ENCODE results near the gene CDH13. TPM values are rescaled to one million over a fixed set of nuclear protein-coding genes. Genes with fewer than 3 reads are reported as not detected.

CDH13 gene
- total and polyA plus RNA-seq, 2 of the 8 experiments (the other 6 are each of a cell fraction or from before 2014, with no cell fraction given): 2.3 to 2.4 TPM

DNA sequence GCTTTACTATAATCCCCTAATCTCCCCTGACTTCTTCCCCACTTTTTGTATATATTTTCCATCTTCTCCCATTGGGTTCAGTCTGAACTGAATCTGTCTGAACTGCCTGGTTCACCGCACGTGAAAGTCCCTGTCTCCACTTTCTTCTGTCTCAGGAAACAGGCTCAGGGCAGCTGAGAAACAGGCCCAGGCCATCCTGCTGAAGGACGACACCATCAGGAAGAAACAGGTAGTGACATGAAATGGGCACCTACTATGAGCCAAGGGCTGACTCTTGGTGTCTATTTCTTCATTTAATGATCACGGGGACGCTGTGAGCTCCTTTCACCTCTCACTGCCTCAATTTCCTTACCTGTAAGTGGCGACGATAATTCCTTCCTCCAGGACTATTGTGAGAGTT is 1090.5 kb downstream of the CDH13 start:
- no peak overlapping the region for H2AK5ac ChIP-seq (ENCODE audit: low read depth, low read length)
- H2BK120ac ChIP-seq (replicated peaks; ENCODE audit: low read depth, low read length): no peak overlapping the region
- H3K79me1 ChIP-seq (ENCODE audit: low read depth, low read length): no peaks in the 10 kb centered on the region
- H3K4ac ChIP-seq (replicated peaks; ENCODE audit: insufficient read length, low read depth, low read length): no peak overlapping the region
- no peak overlapping the region for H2AFZ ChIP-seq (ENCODE audit: low read length)
- no peaks in the 10 kb centered on the region for H3K36me3 ChIP-seq (ENCODE audit: control insufficient read depth in 2 of 4, insufficient read depth in 4 of 4, low read length in 3 of 4)
- 63% methylated on average over 7 of the region's 7 CpGs; no CpG with 5 or more reads in 1 of the 2 experiments for WGBS, 2 experiments (ENCODE audit: extremely low coverage in 1 of 2, insufficient coverage in 1 of 2, insufficient read length in 1 of 2, insufficient replicate concordance in 2 of 2, low coverage in 1 of 2, low lambda C conversion rate in 2 of 2, missing lambda C conversion rate in 1 of 2)
- no peak overlapping the region for H3K14ac ChIP-seq (ENCODE audit: insufficient read length)
- peak; percentile 57 for FAIRE-seq
- H3K23me2 ChIP-seq (ENCODE audit: low read depth, low read length): no peaks in the 10 kb centered on the region
- no peak overlapping the region for H3K4me2 ChIP-seq (ENCODE audit: insufficient read depth in 1 of 2, low read depth in 2 of 2, low read length in 2 of 2)
- H3K9ac ChIP-seq (replicated peaks in 1 of 4; ENCODE audit: extremely low read depth in 1 of 4, low read depth in 3 of 4, low read length in 3 of 4): no peak overlapping the region
- no peaks in the 10 kb centered on the region for H4K20me1 ChIP-seq (replicated peaks in 1 of 2; ENCODE audit: control insufficient read depth in 1 of 2, insufficient read depth in 2 of 2, low read length in 2 of 2)
- no peak overlapping the region for H3K56ac ChIP-seq (replicated peaks; ENCODE audit: insufficient read length, low read depth, low read length)
- no peak overlapping the region for H3K18ac ChIP-seq (ENCODE audit: extremely low read depth, low read length)
- H3K79me2 ChIP-seq (ENCODE audit: control insufficient read depth in 1 of 2, insufficient read depth in 2 of 2, low read length in 2 of 2): no peaks in the 10 kb centered on the region
- H3K27me3 ChIP-seq (replicated peaks in 1 of 4; ENCODE audit: control insufficient read depth in 3 of 4, extremely low read depth in 1 of 4, insufficient read depth in 3 of 4, low read length in 3 of 4): no peaks in the 10 kb centered on the region
- H3K27ac ChIP-seq (ENCODE audit: low read depth, low read length): no peak overlapping the region
- no peak overlapping the region for H4K91ac ChIP-seq (replicated peaks; ENCODE audit: insufficient read length, low read length)
- no peak overlapping the region for H4K8ac ChIP-seq (ENCODE audit: extremely low read depth, insufficient read depth, low read length)
- H2BK12ac ChIP-seq (ENCODE audit: low read depth, low read length): no peak overlapping the region
- no peak overlapping the region for H2BK20ac ChIP-seq (ENCODE audit: low read length)
- 0 out of 7 replicates have a peak, but pooled peaks cover 0 to 2% (median 0%) of the 10 kb centered on the region in 4 experiments for H3K4me1 ChIP-seq (replicated peaks in 1 of 4; ENCODE audit: control insufficient read depth in 3 of 4, insufficient read depth in 4 of 4, low read length in 3 of 4)
- no peak overlapping the region for H2BK5ac ChIP-seq (ENCODE audit: low read depth, low read length)
- POLR2A ChIA-PET (ENCODE audit: partially characterized antibody): interaction anchor here (0.6 kb wide), 1 partner anchor 1656 kb away, joined by 3 read pairs; no protein-coding TSS in a partner anchor
- no peak overlapping the region for H4K5ac ChIP-seq (ENCODE audit: insufficient read length, low read depth, low read length)
- CTCF ChIA-PET (ENCODE audit: partially characterized antibody): interaction anchor here (0.6 to 1.5 kb wide), 15 partner anchors 10 to 432 kb away, joined by 3 to 7 read pairs (median 3); no protein-coding TSS in a partner anchor
- H2BK15ac ChIP-seq (ENCODE audit: low read length): no peak overlapping the region
- H3K9me3 ChIP-seq (ENCODE audit: insufficient read depth in 2 of 2, low read depth in 1 of 2, low read length in 1 of 2): no peaks in the 10 kb centered on the region
- TF ChIP-seq JUND (IDR thresholded peaks at IDR 0.05; ENCODE audit: low read length): no peak
- no peak for TF ChIP-seq EP300 (IDR thresholded peaks at IDR 0.05; ENCODE audit: borderline replicate concordance in 1 of 2, low read depth in 2 of 2, low read length in 2 of 2)
- TF ChIP-seq CHD1 (IDR thresholded peaks at IDR 0.05; ENCODE audit: low read depth, low read length): no peak
- TF ChIP-seq BRCA1 (IDR thresholded peaks at IDR 0.05; ENCODE audit: low read depth, low read length): no peak
- TF ChIP-seq RAD21 (IDR thresholded peaks at IDR 0.05 in 1 of 2, conservative IDR thresholded peaks at IDR 0.05 in 1 of 2; ENCODE audit: low read depth in 2 of 2, low read length in 2 of 2): peak; percentile 82 to 83
- no peak for TF ChIP-seq KDM4A (IDR thresholded peaks at IDR 0.05; ENCODE audit: low read depth, low read length, severe bottlenecking)
- TF ChIP-seq CTCF (IDR thresholded peaks at IDR 0.05; ENCODE audit: control extremely low read depth in 1 of 3, insufficient read depth in 1 of 3, low read depth in 1 of 3, low read length in 3 of 3): peak; percentile 57 to 85 (median 67)
- TF ChIP-seq CBX5 (IDR thresholded peaks at IDR 0.05; ENCODE audit: low read depth, low read length): no peak
- TF ChIP-seq SIN3A (conservative IDR thresholded peaks at IDR 0.05 in 1 of 2, IDR thresholded peaks at IDR 0.05 in 1 of 2; ENCODE audit: low read depth in 1 of 2, low read length in 2 of 2): no peak
- no peak for TF ChIP-seq FOSL1 (IDR thresholded peaks at IDR 0.05; ENCODE audit: insufficient read depth, low read depth, low read length)
- H3K4me3 ChIP-seq (ENCODE audit: extremely low read depth in 1 of 4, insufficient read depth in 2 of 4, low read depth in 3 of 4, low read length in 4 of 4): no peak overlapping the region
- no peak overlapping the region for H3K23ac ChIP-seq (ENCODE audit: insufficient read length)
- peak in 1 of 2 experiments; percentile 59 for DNase-seq (ENCODE audit: low read depth in 1 of 2, low spot score in 2 of 2)
